Activated naive CD4-positive, alpha-beta T cell treated with anti-CD3 and anti-CD28 coated beads for 36 hours (primary cell): ENCODE data around the gene IL11RA. TPM values are rescaled to one million over a fixed set of nuclear protein-coding genes. Genes with fewer than 3 reads are reported as not detected.

Source experiments
- CTCF ChIA-PET: fragments of 350-600 bp; sonication (Branson Sonifier 250); formaldehyde crosslinking; loops from one replicate; lab custom pipeline; 2021; ENCODE audit warnings: antibody characterized with exemption; lab: Charles Lee
- DNase-seq: peaks from one replicate; pipeline ENCODE4 v3.0.0-alpha.2; 2020
- H3K27ac Mint-ChIP-seq: one replicate; pipeline ENCODE4 v1.8.0; 2021; ENCODE audit warnings: mild to moderate bottlenecking, mixed read lengths
- H3K27me3 Mint-ChIP-seq: one replicate; pipeline ENCODE4 v1.8.0; 2021; ENCODE audit warnings: low read depth, mixed read lengths
- H3K36me3 Mint-ChIP-seq: one replicate; pipeline ENCODE4 v1.8.0; 2021; ENCODE audit warnings: low read depth, mixed read lengths
- H3K4me1 Mint-ChIP-seq: one replicate; pipeline ENCODE4 v1.8.0; 2021; ENCODE audit warnings: low read depth, mixed read lengths
- H3K4me3 Mint-ChIP-seq: one replicate; pipeline ENCODE4 v1.8.0; 2021; ENCODE audit warnings: mild to moderate bottlenecking, moderate library complexity, mixed read lengths
- H3K9me3 Mint-ChIP-seq: one replicate; pipeline ENCODE4 v1.8.0; 2021; ENCODE audit warnings: mixed read lengths
- intact Hi-C: fragments of 100-400 bp; cut with micrococcal nuclease; formaldehyde crosslinking; loops from one replicate; pipeline ENCODE4 v1.15.1; 2023
- total RNA-seq, 2 experiments: library from RNA; stranded (reverse); gene quantifications; one replicate each; pipeline ENCODE4 v1.2.3, GENCODE V29; 2021

IL11RA gene
- total RNA-seq, 2 experiments from 2014 or later, result 12.1 to 13.0 TPM

DNA sequence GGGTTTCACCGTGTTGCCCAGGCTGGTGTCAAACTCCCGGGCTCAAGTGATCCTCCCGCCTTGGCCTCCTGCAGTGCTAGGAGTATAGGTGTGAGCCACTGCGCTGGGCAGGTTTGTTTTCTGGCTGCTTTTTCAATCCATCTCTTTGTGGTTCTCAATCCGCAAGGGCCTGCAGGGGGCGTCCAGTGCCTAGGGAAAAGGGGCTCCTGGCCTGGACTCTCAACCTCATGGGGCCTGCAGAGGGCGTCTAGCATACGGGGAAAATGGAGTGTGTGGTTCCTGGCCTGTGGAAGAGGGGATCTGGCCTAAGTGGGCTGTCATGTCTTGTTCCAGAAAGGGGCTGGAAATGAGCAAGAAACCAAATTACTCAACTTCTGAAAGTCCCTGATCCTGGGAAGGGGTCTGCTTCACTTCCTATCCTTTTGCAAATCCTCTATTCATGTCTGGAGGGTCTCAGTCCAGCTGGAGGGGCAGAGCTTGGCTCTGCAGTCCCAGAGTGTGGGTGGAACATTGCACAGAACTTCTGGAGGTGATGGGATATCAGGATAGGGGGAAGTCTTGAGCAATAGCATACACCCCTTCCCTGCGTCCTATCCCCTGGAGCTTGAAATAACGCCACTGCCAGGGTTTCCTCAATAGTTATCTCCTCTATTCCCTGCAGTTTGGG is 23.2 kb downstream of the IL11RA start:
- DNase-seq, result peak; percentile 81
- Mint-ChIP-seq H3K27ac (no peak overlapping the region), H3K4me3 (no peak overlapping the region), H3K4me1 (no peaks in the 10 kb centered on the region), H3K9me3 (peaks cover 4% of the 10 kb centered on the region), H3K36me3 (no peaks in the 10 kb centered on the region), H3K27me3 (no peaks in the 10 kb centered on the region)
- CTCF ChIA-PET, result interaction anchor here (0.9 to 5.7 kb wide), 7 partner anchors 8 to 34 kb away, joined by 3 to 65 read pairs (median 3); partner anchors contain the start of gene CCL21
- intact Hi-C loops, result loop anchor here (1.0 kb wide), 1 partner anchor 27 kb away; no protein-coding TSS in a partner anchor

DNA sequence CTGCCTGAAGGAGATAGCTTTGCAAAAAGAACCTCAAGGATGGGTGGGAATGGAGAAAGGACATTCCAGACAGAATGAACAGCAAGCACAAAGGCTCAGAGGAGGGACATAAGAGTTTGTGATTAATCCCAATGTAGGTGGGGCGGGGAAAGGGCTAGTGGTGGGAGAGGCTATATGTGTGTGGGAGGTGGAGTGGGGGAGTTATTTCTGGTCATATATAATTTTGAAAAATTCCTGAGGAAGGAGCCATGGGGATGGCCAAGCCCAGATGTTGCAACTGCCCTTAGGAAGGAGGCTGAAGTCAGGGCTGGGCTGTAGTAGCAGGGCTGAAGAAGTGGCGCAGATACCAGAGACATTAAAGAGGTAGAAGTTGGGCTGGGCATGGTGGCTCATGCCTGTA is 23.9 kb downstream of the IL11RA start:
- Mint-ChIP-seq H3K9me3 (no peaks in the 10 kb centered on the region), H3K4me3 (no peak overlapping the region), H3K36me3 (no peaks in the 10 kb centered on the region), H3K27ac (no peak overlapping the region), H3K4me1 (no peaks in the 10 kb centered on the region), H3K27me3 (no peaks in the 10 kb centered on the region)
- intact Hi-C loops, result loop anchor here (1.0 kb wide), 1 partner anchor 26 kb away; no protein-coding TSS in a partner anchor
- DNase-seq, result no peak
- CTCF ChIA-PET, result interaction anchor here (0.6 to 5.7 kb wide), 7 partner anchors 8 to 53 kb away, joined by 3 to 65 read pairs (median 3); partner anchors contain the start of gene CCL21

DNA sequence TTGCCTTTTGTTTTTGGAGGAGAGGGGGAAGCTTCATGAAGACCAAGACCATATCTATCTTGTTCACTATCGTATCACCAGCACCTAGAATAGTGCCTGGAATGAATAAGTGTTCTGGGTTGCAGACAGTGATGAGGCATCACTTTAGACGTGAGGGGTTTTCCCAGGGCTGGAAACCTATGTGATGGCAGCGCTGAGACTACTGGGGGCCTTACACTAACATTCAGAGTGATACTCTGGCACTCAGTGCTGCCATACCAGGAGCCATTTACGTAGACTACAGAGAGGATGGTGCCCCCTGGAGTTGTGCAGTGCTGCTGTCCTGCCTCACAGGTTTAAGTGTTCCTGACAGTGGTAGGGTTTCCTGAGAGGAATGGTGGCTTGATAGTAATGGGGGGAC is 32.2 kb downstream of the IL11RA start:
- H3K27ac Mint-ChIP-seq, result no peak overlapping the region
- peak; percentile 75 for DNase-seq
- H3K9me3 Mint-ChIP-seq, result no peaks in the 10 kb centered on the region
- no peaks in the 10 kb centered on the region for H3K36me3 Mint-ChIP-seq
- H3K4me1 Mint-ChIP-seq, result peaks cover 9% of the 10 kb centered on the region
- no peaks in the 10 kb centered on the region for H3K27me3 Mint-ChIP-seq
- intact Hi-C loops, result loop anchor here (1.0 kb wide), 2 partner anchors 20 to 38 kb away; partner anchors contain the start of gene GALT
- H3K4me3 Mint-ChIP-seq, result no peak overlapping the region
- CTCF ChIA-PET, result interaction anchor here (0.6 to 1.2 kb wide), 3 partner anchors 9 to 18 kb away, joined by 3 to 7 read pairs (median 6); no protein-coding TSS in a partner anchor

DNA sequence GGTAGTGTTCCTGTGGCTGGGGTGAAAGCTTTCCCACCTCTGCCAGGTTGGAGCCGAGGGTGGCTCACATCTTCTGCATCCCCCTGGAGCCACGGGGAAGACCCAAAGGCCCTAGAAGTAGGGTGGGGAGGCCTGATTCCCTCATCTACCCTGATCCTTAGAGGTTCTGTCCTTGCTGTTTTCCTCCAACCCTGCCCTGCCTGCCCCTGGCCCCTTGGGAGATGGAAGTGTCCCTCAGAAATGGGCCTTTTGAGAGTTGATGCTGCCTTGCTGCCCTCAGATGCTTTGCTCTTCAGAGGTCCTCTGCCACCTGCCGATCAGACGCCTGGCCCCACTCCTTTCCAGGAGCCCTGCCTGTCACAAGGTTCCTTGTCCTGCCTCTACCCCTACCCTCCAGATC is 32.8 kb downstream of the IL11RA start:
- Mint-ChIP-seq H3K36me3 (no peaks in the 10 kb centered on the region), H3K27ac (no peak overlapping the region), H3K9me3 (no peaks in the 10 kb centered on the region), H3K27me3 (no peaks in the 10 kb centered on the region), H3K4me3 (no peak overlapping the region), H3K4me1 (peaks cover 9% of the 10 kb centered on the region)
- no peak for DNase-seq
- CTCF ChIA-PET, result interaction anchor here (1.8 kb wide), 1 partner anchor 18 kb away, joined by 7 read pairs; no protein-coding TSS in a partner anchor
- intact Hi-C loops, result loop anchor here (1.0 kb wide), 2 partner anchors 21 to 39 kb away; partner anchors contain the start of gene GALT

DNA sequence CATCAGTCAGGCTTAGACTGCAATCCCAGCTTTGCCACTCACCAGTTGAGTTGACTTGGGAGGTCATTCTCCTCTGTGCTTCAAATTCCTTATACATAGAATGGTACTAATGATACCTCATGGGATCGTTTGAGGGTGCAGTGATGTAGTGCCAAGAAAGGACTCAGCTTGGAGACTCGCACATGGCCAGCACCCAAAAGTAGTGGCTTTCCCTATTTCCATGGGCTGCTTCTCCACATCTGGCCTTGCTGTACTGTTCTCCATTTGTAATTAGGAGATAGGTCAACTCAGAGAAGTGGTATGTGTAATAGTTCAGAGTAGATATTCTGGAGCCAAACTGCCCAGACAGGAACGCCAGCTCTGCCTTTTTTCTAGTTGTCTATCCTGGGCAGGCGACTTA is 33.6 kb downstream of the IL11RA start:
- H3K4me3 Mint-ChIP-seq, result no peak overlapping the region
- no peaks in the 10 kb centered on the region for H3K36me3 Mint-ChIP-seq
- no peaks in the 10 kb centered on the region for H3K27me3 Mint-ChIP-seq
- no peak overlapping the region for H3K27ac Mint-ChIP-seq
- intact Hi-C loops, result no loop called here
- CTCF ChIA-PET, result interaction anchor here (0.5 to 2.1 kb wide), 3 partner anchors 14 to 1466 kb away, joined by 3 to 17 read pairs (median 7); no protein-coding TSS in a partner anchor
- peaks cover 9% of the 10 kb centered on the region for H3K4me1 Mint-ChIP-seq
- DNase-seq, result no peak
- no peaks in the 10 kb centered on the region for H3K9me3 Mint-ChIP-seq

DNA sequence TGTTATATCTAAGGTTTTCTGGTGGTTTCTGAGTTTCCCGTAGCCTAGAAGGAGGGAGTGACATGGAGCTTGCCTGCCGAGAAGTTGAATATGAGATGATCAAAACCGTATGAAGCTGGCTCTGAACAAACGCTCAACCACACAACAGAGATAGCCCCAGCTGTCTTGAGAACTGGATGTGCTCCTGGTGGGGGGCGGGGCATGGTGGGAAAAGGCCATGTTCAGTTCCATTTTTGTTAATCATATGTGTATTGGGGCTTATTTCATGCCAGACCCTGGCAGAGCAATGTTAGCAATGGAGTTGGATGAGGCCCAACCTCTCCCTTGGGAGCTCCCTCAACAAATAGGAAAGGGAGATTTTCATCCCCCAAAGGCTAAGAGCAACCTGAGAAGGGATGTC is 34.2 kb downstream of the IL11RA start:
- Mint-ChIP-seq H3K27me3 (no peaks in the 10 kb centered on the region), H3K4me3 (no peak overlapping the region), H3K4me1 (peaks cover 9% of the 10 kb centered on the region), H3K9me3 (no peaks in the 10 kb centered on the region), H3K36me3 (no peaks in the 10 kb centered on the region), H3K27ac (no peak overlapping the region)
- no peak for DNase-seq
- intact Hi-C loops, result no loop called here
- CTCF ChIA-PET, result interaction anchor here (0.5 to 2.1 kb wide), 3 partner anchors 14 to 1467 kb away, joined by 3 to 17 read pairs (median 7); no protein-coding TSS in a partner anchor

DNA sequence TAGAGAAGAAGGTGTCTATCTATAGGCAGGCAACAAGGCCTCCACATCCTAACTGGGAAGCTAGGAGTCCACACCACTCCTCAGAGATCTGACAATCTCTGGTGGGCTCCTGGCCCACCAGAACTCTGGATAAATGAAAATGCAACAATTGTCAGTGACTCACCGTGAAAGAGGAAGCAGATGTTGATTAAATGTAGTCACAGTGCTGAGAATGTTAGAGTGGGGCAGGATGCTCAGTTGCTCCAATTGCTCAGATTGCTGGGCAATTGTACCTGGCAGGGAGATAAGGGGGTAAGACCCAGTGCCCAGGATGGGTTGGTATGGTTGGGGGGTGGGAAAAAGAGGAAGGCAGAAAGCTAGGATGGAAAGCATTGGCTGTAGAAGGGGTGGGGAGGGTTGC is 34.7 kb downstream of the IL11RA start:
- Mint-ChIP-seq H3K4me1 (peaks cover 9% of the 10 kb centered on the region), H3K27me3 (no peaks in the 10 kb centered on the region), H3K27ac (no peak overlapping the region)

DNA sequence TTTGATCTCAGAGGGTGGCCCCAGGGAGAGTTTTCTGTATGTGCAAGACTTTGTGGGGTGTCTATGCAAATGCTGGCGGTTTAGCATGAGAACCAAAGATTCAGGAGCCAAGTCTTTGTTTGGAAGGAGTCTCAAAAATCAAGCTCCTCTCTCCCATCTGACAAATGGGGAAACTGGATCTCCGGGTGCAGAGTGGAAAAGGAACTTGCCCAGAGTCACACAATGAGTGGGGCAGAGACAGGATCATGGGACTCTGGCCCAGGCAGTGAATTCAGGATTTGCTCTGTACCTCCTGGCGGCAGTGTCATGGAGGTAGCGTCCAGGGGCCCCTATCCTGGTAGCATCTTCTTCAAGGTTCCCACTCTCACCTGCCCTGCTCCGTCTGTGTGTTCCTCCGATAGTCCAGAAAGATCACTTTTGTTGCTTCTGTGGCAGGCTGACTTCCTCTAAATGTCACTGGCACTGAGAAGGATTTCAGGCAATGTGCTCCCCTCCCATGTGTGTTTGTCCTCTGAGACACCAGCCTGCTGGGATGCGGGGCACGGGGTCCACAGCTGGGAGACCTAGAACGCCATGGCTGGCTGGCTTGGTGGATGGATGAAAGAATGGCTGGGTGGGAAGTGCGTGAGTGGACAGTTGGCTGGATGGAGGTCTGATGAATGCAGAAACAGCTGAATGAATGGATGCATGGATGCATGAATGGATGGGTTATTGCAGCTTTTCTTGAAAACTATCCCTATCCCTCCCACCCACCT is 35.5 kb downstream of the IL11RA start:
- peaks cover 9% of the 10 kb centered on the region for H3K4me1 Mint-ChIP-seq
- H3K9me3 Mint-ChIP-seq, result no peaks in the 10 kb centered on the region
- H3K27ac Mint-ChIP-seq, result no peak overlapping the region
- no peaks in the 10 kb centered on the region for H3K36me3 Mint-ChIP-seq
- H3K4me3 Mint-ChIP-seq, result no peak overlapping the region
- CTCF ChIA-PET, result interaction anchor here (0.6 to 2.1 kb wide), 2 partner anchors 12 to 385 kb away, joined by 4 to 17 read pairs; no protein-coding TSS in a partner anchor
- intact Hi-C loops, result no loop called here
- H3K27me3 Mint-ChIP-seq, result no peaks in the 10 kb centered on the region
- no peak for DNase-seq

More for the DNA sequence above, 34.7 kb downstream of the IL11RA start:
- no peak for DNase-seq
- intact Hi-C loops, result no loop called here
- no peak overlapping the region for H3K4me3 Mint-ChIP-seq
- CTCF ChIA-PET, result interaction anchor here (0.6 to 2.1 kb wide), 3 partner anchors 13 to 384 kb away, joined by 4 to 17 read pairs (median 7); no protein-coding TSS in a partner anchor
- H3K9me3 Mint-ChIP-seq, result no peaks in the 10 kb centered on the region
- no peaks in the 10 kb centered on the region for H3K36me3 Mint-ChIP-seq

DNA sequence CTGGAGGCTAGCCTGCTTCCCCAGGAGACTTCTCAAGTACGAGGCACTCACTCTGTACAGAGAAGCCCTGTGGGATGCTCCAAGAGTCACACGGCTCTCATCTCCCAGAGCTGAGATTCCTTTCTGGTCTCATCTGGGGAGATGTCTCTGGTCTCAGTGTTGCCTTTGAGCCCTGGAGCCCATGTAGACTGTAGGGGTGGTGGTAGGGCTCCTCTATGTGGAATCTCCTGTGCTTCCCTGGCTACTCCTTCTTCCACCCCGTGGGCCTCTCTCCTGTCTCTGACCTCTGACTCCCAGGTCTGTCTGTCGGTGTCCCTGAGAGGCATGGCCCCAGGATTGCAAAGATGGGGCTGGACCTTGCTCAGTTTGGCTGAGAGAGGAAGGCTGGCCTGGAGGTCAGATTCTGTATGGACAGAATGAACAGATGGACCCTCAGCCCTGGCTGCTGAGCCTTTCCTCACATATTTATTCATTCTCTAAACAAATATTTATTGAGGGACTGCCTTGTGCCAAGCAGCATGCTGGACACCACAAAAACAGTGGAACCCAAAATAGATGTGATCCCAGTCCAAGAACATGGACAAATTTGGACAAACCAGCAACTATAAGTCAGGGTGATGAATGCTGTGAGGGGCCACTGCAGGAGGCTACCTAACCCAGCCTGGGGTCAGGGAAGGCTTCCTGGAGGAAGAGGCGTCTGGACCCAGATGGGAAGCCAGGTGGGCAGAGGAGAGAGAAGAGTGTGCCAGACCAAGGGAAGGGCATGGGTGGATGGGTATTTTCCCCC is 36.5 kb downstream of the IL11RA start:
- H3K27ac Mint-ChIP-seq, result no peak overlapping the region
- intact Hi-C loops, result no loop called here
- no peak for DNase-seq
- peaks cover 9% of the 10 kb centered on the region for H3K4me1 Mint-ChIP-seq
- no peaks in the 10 kb centered on the region for H3K27me3 Mint-ChIP-seq
- no peaks in the 10 kb centered on the region for H3K36me3 Mint-ChIP-seq
- CTCF ChIA-PET, result interaction anchor here (0.6 to 1.1 kb wide), 2 partner anchors 14 to 923 kb away, joined by 3 to 5 read pairs; no protein-coding TSS in a partner anchor
- H3K4me3 Mint-ChIP-seq, result no peak overlapping the region
- no peaks in the 10 kb centered on the region for H3K9me3 Mint-ChIP-seq

DNA sequence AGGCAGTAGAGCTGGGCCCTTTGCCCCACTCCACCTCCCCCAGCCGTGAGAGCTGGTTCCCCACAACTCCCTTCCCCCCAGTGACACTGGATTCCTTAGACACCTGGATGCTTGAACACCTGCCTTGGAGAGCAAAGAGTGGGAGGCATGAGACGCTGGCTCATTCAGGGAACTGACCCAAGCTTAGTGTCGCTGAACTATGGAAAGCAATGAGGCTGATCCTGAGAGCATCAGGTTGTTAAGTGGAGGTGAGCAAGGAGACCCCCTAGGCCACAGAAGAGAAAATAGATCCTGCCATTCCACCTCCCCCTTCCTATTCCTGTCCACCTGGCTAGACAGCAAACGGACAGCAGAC is 37.1 kb downstream of the IL11RA start:
- H3K27me3 Mint-ChIP-seq, result no peaks in the 10 kb centered on the region
- no peak overlapping the region for H3K27ac Mint-ChIP-seq
- no peak overlapping the region for H3K4me3 Mint-ChIP-seq
- CTCF ChIA-PET, result interaction anchor here (0.6 to 1.1 kb wide), 2 partner anchors 13 to 922 kb away, joined by 3 to 5 read pairs; no protein-coding TSS in a partner anchor
- H3K4me1 Mint-ChIP-seq, result peaks cover 6% of the 10 kb centered on the region
- intact Hi-C loops, result no loop called here
- DNase-seq, result no peak
- no peaks in the 10 kb centered on the region for H3K9me3 Mint-ChIP-seq
- no peaks in the 10 kb centered on the region for H3K36me3 Mint-ChIP-seq

DNA sequence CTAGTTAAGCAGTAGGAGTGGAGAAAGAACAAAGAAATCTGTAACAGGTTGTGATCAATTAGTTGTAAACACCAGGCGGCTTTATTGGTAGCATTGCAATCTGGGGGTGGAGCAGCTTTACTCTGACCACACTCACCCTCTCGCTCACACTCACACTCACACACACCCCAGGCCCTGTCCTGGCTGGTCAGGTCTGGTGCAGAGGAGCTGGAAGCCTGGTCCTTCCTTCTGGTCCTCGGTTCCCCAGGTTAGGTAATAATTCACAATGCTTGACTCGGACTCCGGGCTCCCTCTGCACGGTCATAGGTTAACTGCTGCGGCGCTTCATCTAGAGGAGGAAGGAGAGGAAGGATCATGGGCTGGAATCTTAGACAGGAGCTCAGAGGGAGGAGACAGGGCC is 37.5 kb downstream of the IL11RA start:
- Mint-ChIP-seq H3K36me3 (no peaks in the 10 kb centered on the region), H3K9me3 (no peaks in the 10 kb centered on the region), H3K4me3 (no peak overlapping the region), H3K27ac (no peak overlapping the region), H3K4me1 (peaks cover 2% of the 10 kb centered on the region), H3K27me3 (no peaks in the 10 kb centered on the region)
- DNase-seq, result no peak
- intact Hi-C loops, result no loop called here
- CTCF ChIA-PET, result interaction anchor here (0.6 to 1.1 kb wide), 3 partner anchors 13 to 922 kb away, joined by 3 to 5 read pairs (median 5); no protein-coding TSS in a partner anchor
